ENCODE measurements around the gene S100A16. TPM values are rescaled to one million over a fixed set of nuclear protein-coding genes. Genes with fewer than 3 reads are reported as not detected.
"Not testable (repeated sequence)": the region's sequence is repeated elsewhere in the genome, so short reads cannot be mapped to it uniquely, and the experiment has no call there.

S100A16 gene
- polyA plus RNA-seq, 1 donor from 2014 or later, result not detected

DNA sequence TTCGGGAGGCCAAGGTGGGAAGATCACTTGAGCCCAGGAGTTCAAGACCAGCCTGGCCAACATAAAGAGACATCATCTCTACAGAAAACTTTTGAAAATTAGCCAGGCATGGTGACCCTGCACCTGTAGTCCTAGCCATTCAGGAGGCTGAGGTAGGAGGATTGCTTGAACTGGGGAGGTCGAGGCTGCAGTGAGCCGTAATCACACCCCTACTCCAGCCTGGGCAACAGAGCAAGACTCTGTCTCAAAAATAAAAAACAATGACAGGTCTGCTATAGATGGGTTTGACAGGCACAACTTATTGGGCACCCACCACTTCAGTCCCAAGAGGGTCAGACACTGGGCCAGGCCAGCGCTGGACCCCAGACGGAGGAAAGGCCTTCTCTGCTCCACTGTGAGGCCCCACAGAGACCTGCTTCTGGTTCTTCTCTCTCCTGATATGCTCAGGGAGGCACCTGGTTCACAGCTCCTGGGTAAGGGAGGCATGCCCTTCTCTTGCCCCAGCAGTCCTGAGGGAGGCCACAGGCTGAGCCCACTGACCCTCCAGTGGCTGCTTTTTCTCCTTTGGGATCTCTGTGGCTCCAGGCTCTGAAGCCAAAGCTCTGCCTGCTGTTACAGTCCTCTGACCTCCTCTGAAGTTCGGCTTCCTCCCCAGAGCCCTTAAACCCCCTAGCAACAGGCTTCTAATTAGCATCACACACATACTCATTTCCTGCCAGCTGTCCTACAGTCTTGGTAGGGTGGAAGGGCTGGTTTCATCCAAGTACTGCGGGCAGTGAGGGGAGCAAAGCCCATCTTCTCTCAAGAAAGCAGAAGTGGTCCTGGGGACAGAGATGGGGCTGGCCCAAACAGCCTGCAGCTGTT lies 14.4 kb downstream of the S100A16 start:
- Mint-ChIP-seq H3K4me3 (peak overlapping the region; percentile 18 to 80 (median 47)), H3K27ac (peak overlapping the region; percentile 72 to 97 (median 95)), H3K36me3 (no peaks in the 10 kb centered on the region), H3K27me3 (no peaks in the 10 kb centered on the region), H3K4me1 (peaks cover 9 to 25% (median 23%) of the 10 kb centered on the region in 3 donors), H3K9me3 (no peaks in the 10 kb centered on the region)

- peak overlapping the region; percentile 72 to 97 (median 95) for H3K27ac Mint-ChIP-seq
- H3K9me3 Mint-ChIP-seq, result no peaks in the 10 kb centered on the region
- H3K27me3 Mint-ChIP-seq, result no peaks in the 10 kb centered on the region
- no peaks in the 10 kb centered on the region for H3K36me3 Mint-ChIP-seq
- peak overlapping the region in 1 of 4 donors; percentile 65 for H3K4me3 Mint-ChIP-seq
- H3K4me1 Mint-ChIP-seq, result peaks cover 5 to 25% (median 20%) of the 10 kb centered on the region in 3 donors
These were observed 15.7 kb downstream of the S100A16 start for GRCh38 chr1:153597206-153597605.

DNA sequence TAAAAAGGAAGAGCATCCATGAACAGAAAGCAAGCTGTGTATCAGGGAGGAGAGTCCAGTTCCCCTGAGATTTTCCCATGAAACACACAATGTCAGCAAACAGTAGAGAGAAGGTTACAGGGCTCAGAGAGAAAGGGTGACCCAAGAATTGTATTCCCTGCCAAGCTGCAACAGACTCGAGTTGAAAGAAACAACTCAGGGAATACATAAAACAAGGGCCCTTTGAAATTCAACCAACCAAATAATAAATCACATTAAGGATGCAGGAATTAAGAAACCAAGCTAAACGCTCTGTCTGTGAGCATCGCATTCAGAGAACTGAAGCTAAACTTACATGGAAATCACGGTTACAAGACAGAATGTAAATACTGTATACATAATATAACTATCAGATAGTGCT lies 20.2 kb downstream of the S100A16 start:
- Mint-ChIP-seq H3K4me3 (peak overlapping the region in 1 of 4 donors; percentile 43), H3K4me1 (peaks cover 0 to 10% (median 7%) of the 10 kb centered on the region in 3 donors), H3K27ac (no peak overlapping the region), H3K36me3 (peaks cover under 1% of the 10 kb centered on the region), H3K9me3 (no peaks in the 10 kb centered on the region), H3K27me3 (no peaks in the 10 kb centered on the region)

DNA sequence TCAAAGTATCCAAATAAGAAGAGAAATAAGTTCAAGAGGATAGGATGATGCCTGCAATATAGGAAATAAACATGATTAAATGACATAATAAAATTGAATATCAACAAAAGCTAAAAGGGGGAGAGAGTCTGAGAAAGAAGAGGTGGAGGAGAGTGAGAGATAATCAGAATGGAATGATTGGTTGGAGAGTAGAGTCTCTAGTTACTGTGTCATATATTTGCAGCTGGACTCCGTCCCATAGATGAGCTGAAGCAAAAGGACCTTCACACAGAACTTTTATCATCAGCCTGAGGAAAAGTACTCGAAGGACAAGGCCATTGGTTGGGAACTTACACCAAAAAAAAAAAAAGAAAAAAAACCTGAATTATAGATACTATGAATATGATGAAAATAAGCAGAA lies 24.5 kb downstream of the S100A16 start:
- Mint-ChIP-seq H3K27ac (no peak overlapping the region), H3K4me3 (no peak overlapping the region), H3K9me3 (no peaks in the 10 kb centered on the region), H3K36me3 (peaks cover 1% of the 10 kb centered on the region), H3K4me1 (no peaks in the 10 kb centered on the region), H3K27me3 (no peaks in the 10 kb centered on the region)

GRCh38 chr1:153588033-153588432 lies 24.9 kb downstream of the S100A16 start:
- H3K27ac Mint-ChIP-seq, H3K36me3 Mint-ChIP-seq, H3K4me3 Mint-ChIP-seq, H3K27me3 Mint-ChIP-seq, H3K9me3 Mint-ChIP-seq, H3K4me1 Mint-ChIP-seq: not testable (repeated sequence)

DNA sequence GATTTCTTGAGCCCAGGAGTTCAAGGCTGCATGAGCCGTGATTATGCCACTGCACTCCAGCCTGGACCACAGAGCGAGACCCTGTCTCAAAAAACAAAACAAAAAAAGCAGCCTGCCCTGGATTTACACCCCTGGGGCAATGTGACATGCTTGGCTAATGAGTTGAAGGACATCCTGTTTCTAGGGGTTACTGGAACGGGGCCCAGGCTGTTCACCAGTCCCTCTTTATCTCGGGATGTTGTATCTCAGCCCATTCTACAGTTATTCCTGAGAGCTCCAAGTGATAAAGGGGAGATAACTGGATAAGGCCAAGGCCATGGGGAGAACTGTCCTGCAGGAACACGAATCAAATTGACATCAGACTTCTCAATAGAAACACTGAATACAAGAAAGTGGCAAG lies 25.6 kb downstream of the S100A16 start:
- Mint-ChIP-seq H3K4me1 (no peaks in the 10 kb centered on the region), H3K27ac (no peak overlapping the region), H3K9me3 (no peaks in the 10 kb centered on the region), H3K4me3 (no peak overlapping the region), H3K27me3 (no peaks in the 10 kb centered on the region), H3K36me3 (peaks cover 1% of the 10 kb centered on the region)

DNA sequence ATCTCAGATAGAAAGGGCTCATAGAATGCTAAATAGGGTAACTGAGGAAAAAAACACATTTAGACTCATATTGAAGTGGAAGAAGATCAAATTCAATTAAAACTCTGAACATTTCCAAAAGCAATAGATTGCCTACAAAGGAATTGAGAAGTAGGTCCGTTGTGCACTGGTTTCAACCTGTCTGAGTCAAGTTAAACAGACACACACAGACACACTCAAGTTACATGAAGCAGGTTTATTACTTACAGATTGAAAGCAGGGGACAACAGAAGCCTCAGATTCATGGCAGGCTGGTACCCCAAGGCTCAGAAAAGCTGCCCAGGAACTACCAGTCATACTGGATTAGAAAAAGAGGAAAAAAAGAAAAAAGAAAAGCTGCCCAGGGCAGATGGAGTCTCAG lies 26.6 kb downstream of the S100A16 start:
- Mint-ChIP-seq H3K4me1 (no peaks in the 10 kb centered on the region), H3K27me3 (no peaks in the 10 kb centered on the region), H3K4me3 (no peak overlapping the region), H3K27ac (no peak overlapping the region), H3K9me3 (no peaks in the 10 kb centered on the region), H3K36me3 (peaks cover 1% of the 10 kb centered on the region)

DNA sequence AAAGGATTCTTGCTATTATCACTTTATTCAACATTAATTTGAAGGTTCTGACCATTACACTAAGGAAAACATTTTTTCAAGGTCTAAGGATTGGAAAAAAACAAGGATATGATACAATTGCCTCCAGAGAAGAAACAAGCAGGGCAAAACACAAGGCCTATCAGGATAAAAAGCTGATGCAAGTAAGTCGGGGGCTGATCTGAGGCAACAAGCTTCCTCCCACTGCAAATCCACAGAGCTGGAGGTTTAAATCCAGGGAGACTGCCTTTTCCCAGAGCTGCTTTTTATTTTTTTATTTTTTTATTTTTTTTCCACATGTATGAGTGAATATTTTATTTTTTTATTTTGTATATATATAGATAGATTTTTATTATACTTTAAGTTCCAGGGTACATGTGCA lies 27.9 kb downstream of the S100A16 start:
- Mint-ChIP-seq H3K4me1 (no peaks in the 10 kb centered on the region), H3K36me3 (peaks cover 1% of the 10 kb centered on the region), H3K4me3 (no peak overlapping the region), H3K9me3 (no peaks in the 10 kb centered on the region), H3K27ac (no peak overlapping the region), H3K27me3 (no peaks in the 10 kb centered on the region)

DNA sequence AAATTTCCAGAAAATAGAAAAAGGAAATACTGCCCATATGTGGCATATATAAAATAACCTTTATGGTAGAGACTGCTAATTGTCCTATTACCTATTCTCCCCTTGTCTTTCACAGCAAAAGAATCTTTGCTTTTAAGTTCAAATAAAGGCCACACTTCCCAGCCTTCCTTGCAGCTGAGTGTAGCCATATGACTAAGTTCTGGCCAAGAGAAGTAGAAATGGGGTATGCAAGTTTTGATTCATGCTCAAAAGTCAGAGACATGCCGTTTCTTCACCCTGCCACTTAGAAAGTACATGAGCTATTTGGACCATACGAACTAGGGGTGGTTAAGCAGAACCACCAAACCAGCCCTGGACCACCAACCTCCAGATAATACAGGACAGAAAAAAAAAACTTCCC lies 29.0 kb downstream of the S100A16 start:
- Mint-ChIP-seq H3K27me3 (no peaks in the 10 kb centered on the region), H3K4me3 (no peak overlapping the region), H3K36me3 (peaks cover 1% of the 10 kb centered on the region), H3K27ac (no peak overlapping the region), H3K4me1 (no peaks in the 10 kb centered on the region), H3K9me3 (no peaks in the 10 kb centered on the region)

DNA sequence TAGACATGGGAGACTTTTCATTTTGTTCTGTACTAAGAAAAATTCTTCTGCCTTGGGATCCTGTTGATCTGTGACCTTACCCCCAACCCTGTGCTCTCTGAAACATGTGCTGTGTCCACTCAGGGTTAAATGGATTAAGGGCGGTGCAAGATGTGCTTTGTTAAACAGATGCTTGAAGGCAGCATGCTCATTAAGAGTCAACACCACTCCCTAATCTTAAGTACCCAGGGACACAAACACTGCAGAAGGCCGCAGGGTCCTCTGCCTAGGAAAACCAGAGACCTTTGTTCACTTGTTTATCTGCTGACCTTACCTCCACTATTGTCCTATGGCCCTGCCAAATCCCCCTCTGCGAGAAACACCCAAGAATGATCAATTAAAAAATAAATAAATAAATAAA lies 29.4 kb downstream of the S100A16 start:
- H3K27ac Mint-ChIP-seq, H3K9me3 Mint-ChIP-seq, H3K27me3 Mint-ChIP-seq, H3K36me3 Mint-ChIP-seq, H3K4me3 Mint-ChIP-seq, H3K4me1 Mint-ChIP-seq: not testable (repeated sequence)

- not testable (repeated sequence) for H3K27me3 Mint-ChIP-seq, H3K27ac Mint-ChIP-seq, H3K36me3 Mint-ChIP-seq, H3K9me3 Mint-ChIP-seq, H3K4me1 Mint-ChIP-seq, H3K4me3 Mint-ChIP-seq
These were observed 30.1 kb downstream of the S100A16 start for GRCh38 chr1:153582836-153583235.

DNA sequence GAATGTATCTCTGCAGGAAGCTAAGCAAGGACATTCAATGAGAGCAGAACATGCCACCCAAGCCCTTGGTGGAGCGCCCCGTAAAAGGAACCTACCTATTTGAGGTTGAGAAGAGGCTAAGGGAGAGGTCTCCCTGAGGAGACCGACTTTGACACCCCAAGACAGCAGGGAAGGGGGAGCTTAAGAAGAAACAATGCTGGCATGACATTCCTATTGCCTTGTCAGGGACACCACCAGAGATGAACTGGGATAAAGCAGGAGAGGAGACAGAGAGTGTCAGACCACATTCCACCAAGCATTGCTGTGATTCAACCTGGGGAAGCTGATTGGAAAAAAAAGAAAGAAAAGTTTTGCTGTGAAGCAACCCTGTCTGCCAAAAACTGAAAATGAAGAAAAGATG lies 34.0 kb downstream of the S100A16 start:
- Mint-ChIP-seq H3K9me3 (no peaks in the 10 kb centered on the region), H3K4me1 (peaks cover 0 to 3% (median 0%) of the 10 kb centered on the region in 3 donors), H3K27ac (no peak overlapping the region), H3K4me3 (no peak overlapping the region), H3K36me3 (no peaks in the 10 kb centered on the region), H3K27me3 (peaks cover 12% of the 10 kb centered on the region)

DNA sequence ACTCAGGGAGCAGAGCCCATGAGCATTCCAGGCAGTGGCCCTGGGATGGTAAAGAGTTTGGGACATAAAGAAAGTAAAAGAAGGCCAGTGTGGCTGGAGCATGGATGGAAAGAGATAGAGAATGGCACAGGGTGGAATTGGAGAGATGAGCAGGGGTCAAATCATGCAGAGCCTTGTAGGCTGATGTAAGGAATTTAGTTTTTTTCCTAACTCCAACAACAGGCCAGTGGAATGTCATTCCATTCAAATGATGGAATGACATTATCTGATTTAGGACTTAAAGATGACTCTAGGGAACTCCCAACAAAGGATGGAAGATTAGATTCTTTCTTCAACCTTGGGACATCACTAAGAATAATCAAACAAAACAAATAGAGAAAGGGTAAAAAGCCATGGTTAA lies 34.4 kb downstream of the S100A16 start:
- Mint-ChIP-seq H3K9me3 (no peaks in the 10 kb centered on the region), H3K27ac (no peak overlapping the region), H3K4me1 (peaks cover 0 to 3% (median 0%) of the 10 kb centered on the region in 3 donors), H3K4me3 (no peak overlapping the region), H3K27me3 (peaks cover 12% of the 10 kb centered on the region), H3K36me3 (no peaks in the 10 kb centered on the region)

DNA sequence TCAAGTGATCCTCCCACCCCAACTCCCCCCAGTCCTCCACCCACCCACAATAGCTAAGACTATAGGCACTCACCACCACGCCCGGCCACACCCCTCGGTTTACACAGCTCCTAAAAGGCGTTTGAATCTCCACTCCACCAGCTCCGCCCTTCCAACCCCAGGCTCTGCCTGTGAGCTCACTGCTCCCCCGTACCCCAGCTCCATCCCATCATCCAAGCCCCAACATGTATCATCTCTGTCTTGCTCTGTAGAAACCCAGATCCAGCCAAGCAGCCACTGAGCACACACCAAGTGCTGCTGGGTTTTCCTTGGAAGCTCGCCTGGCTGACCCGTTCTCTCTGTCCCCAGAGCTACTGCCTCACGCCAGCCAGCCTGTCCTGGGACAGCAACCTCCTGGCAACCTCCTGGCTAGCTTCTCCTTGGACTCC lies 35.3 kb downstream of the S100A16 start:
- peaks cover 12% of the 10 kb centered on the region for H3K27me3 Mint-ChIP-seq
- H3K36me3 Mint-ChIP-seq, result no peaks in the 10 kb centered on the region
- no peaks in the 10 kb centered on the region for H3K9me3 Mint-ChIP-seq
- H3K4me1 Mint-ChIP-seq, result peaks cover 0 to 8% (median 0%) of the 10 kb centered on the region in 3 donors
- no peak overlapping the region for H3K4me3 Mint-ChIP-seq
- no peak overlapping the region for H3K27ac Mint-ChIP-seq

DNA sequence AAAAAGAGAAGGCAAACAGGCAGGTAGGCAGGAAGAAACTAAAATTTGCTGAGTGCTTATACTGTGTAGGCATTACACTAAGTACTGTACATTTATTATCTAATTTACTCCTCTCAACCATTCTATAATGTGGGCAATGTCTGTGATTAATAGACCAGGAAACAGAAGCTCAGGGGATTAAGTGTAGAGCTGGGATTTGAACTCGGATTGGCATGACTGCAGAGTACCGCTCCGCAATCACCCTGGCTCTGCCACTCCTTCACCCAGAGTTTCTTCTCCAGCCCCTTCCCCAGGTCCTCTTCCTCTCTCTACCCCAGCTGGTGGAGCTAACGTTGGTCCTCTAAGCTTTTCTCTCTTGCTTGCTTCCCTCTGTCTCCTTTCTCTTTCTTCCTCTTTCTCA lies 35.8 kb downstream of the S100A16 start:
- no peaks in the 10 kb centered on the region for H3K36me3 Mint-ChIP-seq
- H3K4me1 Mint-ChIP-seq, result peaks cover 0 to 10% (median 0%) of the 10 kb centered on the region in 3 donors
- H3K4me3 Mint-ChIP-seq, result no peak overlapping the region
- H3K9me3 Mint-ChIP-seq, result no peaks in the 10 kb centered on the region
- H3K27me3 Mint-ChIP-seq, result peaks cover 12% of the 10 kb centered on the region
- peak overlapping the region in 1 of 3 donors; percentile 51 for H3K27ac Mint-ChIP-seq

DNA sequence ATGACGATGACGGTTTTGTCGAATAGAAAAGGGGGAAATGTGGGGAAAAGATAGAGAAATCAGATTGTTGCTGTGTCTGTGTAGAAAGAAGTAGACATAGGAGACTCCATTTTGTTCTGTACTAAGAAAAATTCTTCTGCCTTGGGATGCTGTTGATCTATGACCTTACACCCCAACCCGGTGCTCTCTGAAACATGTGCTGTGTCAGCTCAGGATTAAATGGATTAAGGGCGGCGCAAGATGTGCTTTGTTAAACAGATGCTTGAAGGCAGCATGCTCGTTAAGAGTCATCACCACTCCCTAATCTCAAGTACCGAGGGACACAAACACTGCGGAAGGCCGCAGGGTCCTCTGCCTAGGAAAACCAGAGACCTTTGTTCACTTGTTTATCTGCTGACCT lies 37.4 kb downstream of the S100A16 start:
- H3K9me3 Mint-ChIP-seq, H3K4me3 Mint-ChIP-seq, H3K36me3 Mint-ChIP-seq, H3K4me1 Mint-ChIP-seq, H3K27ac Mint-ChIP-seq: not testable (repeated sequence)
- peaks cover 12% of the 10 kb centered on the region for H3K27me3 Mint-ChIP-seq
